K562 (cell line): ENCODE data around the gene ZNF324B. TPM values are rescaled to one million over a fixed set of nuclear protein-coding genes. Genes with fewer than 3 reads are reported as not detected.

Source experiments
- ARNT ChIP-seq, 2 experiments: fragments of 450-650 bp; IDR thresholded peaks; 2 replicates each; pipeline ENCODE4 v1.6.1; 2016; ENCODE audit warnings: mild to moderate bottlenecking in 1 of 2
- CTBP1 ChIP-seq: fragments of 450-650 bp; IDR thresholded peaks from 2 replicates; pipeline ENCODE4 v1.6.1; 2016; ENCODE audit warnings: borderline replicate concordance
- SIX5 ChIP-seq, 2 experiments: IDR thresholded peaks; 2 replicates each; pipeline ENCODE4 v1.6.1; 2011; ENCODE audit warnings: low read length in 2 of 2, borderline replicate concordance in 1 of 2, low read depth in 1 of 2, mild to moderate bottlenecking in 1 of 2, moderate library complexity in 1 of 2; ENCODE audit not compliant: insufficient read depth in 1 of 2
- ZKSCAN1 ChIP-seq: fragments of 150-350 bp; IDR thresholded peaks from 2 replicates; pipeline ENCODE4 v1.6.1; 2016; ENCODE audit warnings: low read depth, low read length
- polyA plus RNA-seq, 8 experiments: library from polyadenylated mRNA; depleted of rRNA in 4 of 8; stranded (reverse) in 5 of 8; unstranded in 3 of 8; fragments of >200 nt; fragmentation: Nextera tagmentation in 2 of 8; fragmentation: Illumina TruSeq in 1 of 8; extraction: Ambion mirVana in 2 of 8; extraction: Trizol in 1 of 8; gene quantifications; 2 replicates each; pipeline versions ENCODE4 v1.2.1 to v1.2.3, GENCODE V29; 2011 to 2014; ENCODE audit warnings: inconsistent platforms in 1 of 8, missing spikeins in 1 of 8
- total RNA-seq, 7 experiments: library from RNA; depleted of rRNA in 6 of 7; stranded (reverse); fragments of >200 nt in 6 of 7; fragmentation: Illumina TruSeq in 2 of 7; extraction: Trizol in 2 of 7; gene quantifications; 2 replicates each; pipeline versions ENCODE4 v1.2.1 to v1.2.3, GENCODE V29; 2011 to 2021; ENCODE audit warnings: low replicate concordance in 1 of 7
- TF ChIP-seq, protein P1 (sequence below): fragments of 450-650 bp; IDR thresholded peaks from 2 replicates; pipeline ENCODE4 v1.6.1; 2016; ENCODE audit warnings: borderline replicate concordance
- TF ChIP-seq, protein P2 (sequence below): sonication (generic); formaldehyde crosslinking; IDR thresholded peaks from 2 replicates; pipeline ENCODE4 v1.8.1; 2022; ENCODE audit warnings: missing genetic modification reagents
- TF ChIP-seq, protein P3 (sequence below), 3 experiments: fragments of 200-800 bp in 1 of 3; fragments of 250-450 bp in 1 of 3; fragments of 450-650 bp in 1 of 3; sonication (Bioruptor Pico) in 1 of 3; sonication (Bioruptor generic) in 1 of 3; formaldehyde crosslinking in 1 of 3; IDR thresholded peaks; 2 replicates each; pipeline versions ENCODE4 v1.6.1 to v1.8.0; 2016 to 2022; ENCODE audit warnings: mild to moderate bottlenecking in 2 of 3, missing genetic modification characterization in 2 of 3, missing compliant biosample characterization in 1 of 3, moderate library complexity in 1 of 3
- TF ChIP-seq, protein P4 (sequence below): fragments of 450-650 bp; IDR thresholded peaks from one replicate; pipeline ENCODE4 v1.6.1; 2018; ENCODE audit warnings: mild to moderate bottlenecking, moderate library complexity; ENCODE audit not compliant: partially characterized antibody

Gene ZNF324B
- total and polyA plus RNA-seq, 9 of the 15 experiments (the other 6 are each of a cell fraction or from before 2014, with no cell fraction given): 0.20 to 13.5 (median 5.7) TPM

DNA sequence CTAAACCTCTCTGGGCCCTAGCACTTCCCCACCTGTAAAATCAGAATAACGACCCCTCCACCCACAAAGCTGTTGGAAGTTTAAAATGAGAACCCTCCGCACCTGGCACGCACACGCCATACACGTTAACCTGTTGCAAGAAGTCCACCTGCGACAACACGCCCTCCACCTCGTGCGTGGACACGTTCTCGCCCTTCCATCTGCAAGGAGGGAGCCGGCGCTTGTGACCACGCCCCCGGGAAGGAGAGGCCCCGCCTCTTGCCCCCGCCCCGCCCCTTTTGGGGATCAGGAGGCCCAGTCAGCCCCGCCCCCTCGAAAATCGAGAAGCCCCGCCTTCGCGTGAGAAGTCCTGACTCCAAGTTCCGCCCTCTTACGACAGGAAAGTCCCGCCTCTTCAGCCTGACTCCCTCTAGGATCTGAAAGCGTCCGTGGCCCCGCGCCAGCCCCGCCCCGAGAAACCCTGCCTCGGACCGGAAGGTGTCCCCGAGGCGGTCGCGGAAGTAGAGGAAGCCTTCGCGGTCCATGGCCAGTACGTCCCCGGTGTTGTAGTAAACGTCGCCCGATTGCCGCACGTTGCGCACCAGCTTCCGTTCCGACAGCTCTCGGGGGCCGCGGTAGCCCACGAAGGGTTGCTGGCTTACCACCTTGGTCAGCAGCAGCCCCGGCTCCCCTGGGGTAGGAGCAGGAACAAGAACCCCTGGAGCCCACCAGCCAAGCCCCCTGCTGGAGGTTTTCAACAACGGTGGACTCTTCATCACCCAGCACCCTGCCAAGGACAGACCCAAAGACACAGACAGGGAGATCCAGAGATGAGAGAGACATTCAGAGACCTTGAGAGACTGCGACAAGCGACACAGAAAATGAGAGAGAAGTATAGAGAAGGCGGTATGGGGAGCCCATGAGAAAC is 47.9 kb downstream of the ZNF324B start (continued):
- TF ChIP-seq, protein P1, sequence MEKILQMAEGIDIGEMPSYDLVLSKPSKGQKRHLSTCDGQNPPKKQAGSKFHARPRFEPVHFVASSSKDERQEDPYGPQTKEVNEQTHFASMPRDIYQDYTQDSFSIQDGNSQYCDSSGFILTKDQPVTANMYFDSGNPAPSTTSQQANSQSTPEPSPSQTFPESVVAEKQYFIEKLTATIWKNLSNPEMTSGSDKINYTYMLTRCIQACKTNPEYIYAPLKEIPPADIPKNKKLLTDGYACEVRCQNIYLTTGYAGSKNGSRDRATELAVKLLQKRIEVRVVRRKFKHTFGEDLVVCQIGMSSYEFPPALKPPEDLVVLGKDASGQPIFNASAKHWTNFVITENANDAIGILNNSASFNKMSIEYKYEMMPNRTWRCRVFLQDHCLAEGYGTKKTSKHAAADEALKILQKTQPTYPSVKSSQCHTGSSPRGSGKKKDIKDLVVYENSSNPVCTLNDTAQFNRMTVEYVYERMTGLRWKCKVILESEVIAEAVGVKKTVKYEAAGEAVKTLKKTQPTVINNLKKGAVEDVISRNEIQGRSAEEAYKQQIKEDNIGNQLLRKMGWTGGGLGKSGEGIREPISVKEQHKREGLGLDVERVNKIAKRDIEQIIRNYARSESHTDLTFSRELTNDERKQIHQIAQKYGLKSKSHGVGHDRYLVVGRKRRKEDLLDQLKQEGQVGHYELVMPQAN: peak; percentile 89
- TF ChIP-seq, protein P2, sequence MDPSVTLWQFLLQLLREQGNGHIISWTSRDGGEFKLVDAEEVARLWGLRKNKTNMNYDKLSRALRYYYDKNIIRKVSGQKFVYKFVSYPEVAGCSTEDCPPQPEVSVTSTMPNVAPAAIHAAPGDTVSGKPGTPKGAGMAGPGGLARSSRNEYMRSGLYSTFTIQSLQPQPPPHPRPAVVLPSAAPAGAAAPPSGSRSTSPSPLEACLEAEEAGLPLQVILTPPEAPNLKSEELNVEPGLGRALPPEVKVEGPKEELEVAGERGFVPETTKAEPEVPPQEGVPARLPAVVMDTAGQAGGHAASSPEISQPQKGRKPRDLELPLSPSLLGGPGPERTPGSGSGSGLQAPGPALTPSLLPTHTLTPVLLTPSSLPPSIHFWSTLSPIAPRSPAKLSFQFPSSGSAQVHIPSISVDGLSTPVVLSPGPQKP: no peak
- TF ChIP-seq ARNT (IDR thresholded peaks at IDR 0.05) (0 out of 4 replicates have a peak, but pooled peaks of 1 of the 2 experiments have one; percentile 21), CTBP1 (peak; percentile 88; the same call in 1 of the 2 replicates), ZKSCAN1 (peak; percentile 76), SIX5 (IDR thresholded peaks at IDR 0.05; ENCODE audit: borderline replicate concordance in 1 of 2, insufficient read depth in 1 of 2, low read depth in 1 of 2, low read length in 2 of 2) (peak; percentile 47 to 60; a peak in 3 of 4 replicates)
- TF ChIP-seq, protein P3, sequence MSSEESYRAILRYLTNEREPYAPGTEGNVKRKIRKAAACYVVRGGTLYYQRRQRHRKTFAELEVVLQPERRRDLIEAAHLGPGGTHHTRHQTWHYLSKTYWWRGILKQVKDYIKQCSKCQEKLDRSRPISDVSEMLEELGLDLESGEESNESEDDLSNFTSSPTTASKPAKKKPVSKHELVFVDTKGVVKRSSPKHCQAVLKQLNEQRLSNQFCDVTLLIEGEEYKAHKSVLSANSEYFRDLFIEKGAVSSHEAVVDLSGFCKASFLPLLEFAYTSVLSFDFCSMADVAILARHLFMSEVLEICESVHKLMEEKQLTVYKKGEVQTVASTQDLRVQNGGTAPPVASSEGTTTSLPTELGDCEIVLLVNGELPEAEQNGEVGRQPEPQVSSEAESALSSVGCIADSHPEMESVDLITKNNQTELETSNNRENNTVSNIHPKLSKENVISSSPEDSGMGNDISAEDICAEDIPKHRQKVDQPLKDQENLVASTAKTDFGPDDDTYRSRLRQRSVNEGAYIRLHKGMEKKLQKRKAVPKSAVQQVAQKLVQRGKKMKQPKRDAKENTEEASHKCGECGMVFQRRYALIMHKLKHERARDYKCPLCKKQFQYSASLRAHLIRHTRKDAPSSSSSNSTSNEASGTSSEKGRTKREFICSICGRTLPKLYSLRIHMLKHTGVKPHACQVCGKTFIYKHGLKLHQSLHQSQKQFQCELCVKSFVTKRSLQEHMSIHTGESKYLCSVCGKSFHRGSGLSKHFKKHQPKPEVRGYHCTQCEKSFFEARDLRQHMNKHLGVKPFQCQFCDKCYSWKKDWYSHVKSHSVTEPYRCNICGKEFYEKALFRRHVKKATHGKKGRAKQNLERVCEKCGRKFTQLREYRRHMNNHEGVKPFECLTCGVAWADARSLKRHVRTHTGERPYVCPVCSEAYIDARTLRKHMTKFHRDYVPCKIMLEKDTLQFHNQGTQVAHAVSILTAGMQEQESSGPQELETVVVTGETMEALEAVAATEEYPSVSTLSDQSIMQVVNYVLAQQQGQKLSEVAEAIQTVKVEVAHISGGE (CRISPR knock-in tag; IDR thresholded peaks at IDR 0.05): peak; percentile 97 to 100 (median 98)
- TF ChIP-seq, protein P4, sequence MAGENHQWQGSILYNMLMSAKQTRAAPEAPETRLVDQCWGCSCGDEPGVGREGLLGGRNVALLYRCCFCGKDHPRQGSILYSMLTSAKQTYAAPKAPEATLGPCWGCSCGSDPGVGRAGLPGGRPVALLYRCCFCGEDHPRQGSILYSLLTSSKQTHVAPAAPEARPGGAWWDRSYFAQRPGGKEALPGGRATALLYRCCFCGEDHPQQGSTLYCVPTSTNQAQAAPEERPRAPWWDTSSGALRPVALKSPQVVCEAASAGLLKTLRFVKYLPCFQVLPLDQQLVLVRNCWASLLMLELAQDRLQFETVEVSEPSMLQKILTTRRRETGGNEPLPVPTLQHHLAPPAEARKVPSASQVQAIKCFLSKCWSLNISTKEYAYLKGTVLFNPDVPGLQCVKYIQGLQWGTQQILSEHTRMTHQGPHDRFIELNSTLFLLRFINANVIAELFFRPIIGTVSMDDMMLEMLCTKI: no peak
